ENCODE results near the gene LSM4.

- TF ChIP-seq CTCF (IDR thresholded peaks at IDR 0.05) (no peak), POLR2A (IDR thresholded peaks at IDR 0.05) (no peak)
Observed at GRCh38 chr19:18264971-18265540, 57.8 kb downstream of the LSM4 start.

Measured in right lobe of liver (tissue), 4 donors.